ENCODE results near the gene SDHA. TPM values are rescaled to one million over a fixed set of nuclear protein-coding genes. Genes with fewer than 3 reads are reported as not detected.

SDHA gene
- total RNA-seq, 1 experiment from 2014 or later, result 134 TPM

GRCh38 chr5:181566-181965 is 36.6 kb upstream of the SDHA start:
- Histone ChIP-seq H3K4me3 (replicated peaks in 1 of 2; ENCODE audit: low read depth in 1 of 2, low read length in 2 of 2) (no peak overlapping the region), H3K4me1 (ENCODE audit: control insufficient read depth in 1 of 2, insufficient read depth in 2 of 2, low read length in 2 of 2) (peaks cover 3 to 5% of the 10 kb centered on the region in 2 experiments; a peak in 1 of 4 replicates), H3K9ac (ENCODE audit: low read length) (no peak overlapping the region), H3K9me2 (ENCODE audit: insufficient read depth) (no peaks in the 10 kb centered on the region), H4K20me1 (ENCODE audit: insufficient read depth) (no peaks in the 10 kb centered on the region), H3K4me2 (ENCODE audit: low read length) (no peak overlapping the region), H3K9me3 (ENCODE audit: control insufficient read depth in 1 of 2, insufficient read depth in 1 of 2, low read depth in 1 of 2, low read length in 2 of 2) (no peaks in the 10 kb centered on the region), H2AFZ (ENCODE audit: low read depth, low read length, poor library complexity, severe bottlenecking) (no peak overlapping the region), H3K79me2 (ENCODE audit: insufficient read depth, low read length) (no peaks in the 10 kb centered on the region), H3K27me3 (ENCODE audit: insufficient read depth, low read length) (peaks cover 8% of the 10 kb centered on the region; the same call in 1 of the 2 replicates), H3K36me3 (ENCODE audit: control insufficient read depth in 1 of 2, insufficient read depth in 2 of 2, low read length in 2 of 2) (no peaks in the 10 kb centered on the region), H3K27ac (ENCODE audit: low read depth, low read length) (no peak overlapping the region)
- intact Hi-C loops (cut with micrococcal nuclease), result no loop called here
- CTCF ChIA-PET, result no interaction called here
- POLR2A ChIA-PET, result no interaction called here
- RAD21 ChIA-PET (ENCODE audit: low non-redundant PET in 1 of 2, low total read pairs in 2 of 2, uncharacterized antibody in 2 of 2, unreplicated experiment in 2 of 2), result no interaction called here
- no TSS peak for BruUV-seq (replicated peaks)
- TF ChIP-seq POLR2AphosphoS5 (IDR thresholded peaks at IDR 0.05; ENCODE audit: low read depth, low read length) (no peak), EZH2 (IDR thresholded peaks at IDR 0.05) (no peak), TCF7L2 (IDR thresholded peaks at IDR 0.05; ENCODE audit: borderline replicate concordance, extremely low read depth, insufficient read depth, insufficient read length) (no peak), CEBPB (IDR thresholded peaks at IDR 0.05; ENCODE audit: low read depth) (no peak), EZH2phosphoT487 (IDR thresholded peaks at IDR 0.05; ENCODE audit: borderline replicate concordance) (no peak), YY1 (IDR thresholded peaks at IDR 0.05; ENCODE audit: extremely low read depth, insufficient replicate concordance, low read depth, low read length) (no peak), ATF3 (IDR thresholded peaks at IDR 0.05) (no peak), EGR1 (IDR thresholded peaks at IDR 0.05; ENCODE audit: low read depth) (no peak), REST (IDR thresholded peaks at IDR 0.05; ENCODE audit: low read depth) (no peak), MAX (IDR thresholded peaks at IDR 0.05) (no peak), SRF (IDR thresholded peaks at IDR 0.05; ENCODE audit: low read depth) (no peak), JUND (IDR thresholded peaks at IDR 0.05) (no peak), POLR2A (IDR thresholded peaks at IDR 0.05; ENCODE audit: borderline replicate concordance, extremely low read depth, insufficient read depth, insufficient read length) (no peak), SP1 (IDR thresholded peaks at IDR 0.05; ENCODE audit: low read depth) (no peak), RAD21 (IDR thresholded peaks at IDR 0.05; ENCODE audit: low read depth) (no peak), ZFX (IDR thresholded peaks at IDR 0.05) (no peak), FOSL1 (IDR thresholded peaks at IDR 0.05; ENCODE audit: low read depth) (no peak), CTCF (IDR thresholded peaks at IDR 0.05 in 2 of 3, conservative IDR thresholded peaks at IDR 0.05 in 1 of 3; ENCODE audit: borderline replicate concordance in 1 of 3, insufficient read depth in 1 of 3, low read depth in 2 of 3, low read length in 2 of 3) (no peak)
- ATAC-seq, result no peak
- no peak for DNase-seq (ENCODE audit: low read depth, low spot score)

Measured in HCT116 (cell line).